GM12892 (cell line): ENCODE data around the gene LRRC8C.

ENCODE experiments used
- POLR2A ChIP-seq: IDR thresholded peaks from 2 replicates; pipeline ENCODE4 v1.6.1; 2011; ENCODE audit warnings: low read depth, low read length, control low read depth
- POLR2AphosphoS5 ChIP-seq: IDR thresholded peaks from 2 replicates; pipeline ENCODE4 v1.6.1; 2011; ENCODE audit warnings: low read depth, low read length, control low read depth

DNA sequence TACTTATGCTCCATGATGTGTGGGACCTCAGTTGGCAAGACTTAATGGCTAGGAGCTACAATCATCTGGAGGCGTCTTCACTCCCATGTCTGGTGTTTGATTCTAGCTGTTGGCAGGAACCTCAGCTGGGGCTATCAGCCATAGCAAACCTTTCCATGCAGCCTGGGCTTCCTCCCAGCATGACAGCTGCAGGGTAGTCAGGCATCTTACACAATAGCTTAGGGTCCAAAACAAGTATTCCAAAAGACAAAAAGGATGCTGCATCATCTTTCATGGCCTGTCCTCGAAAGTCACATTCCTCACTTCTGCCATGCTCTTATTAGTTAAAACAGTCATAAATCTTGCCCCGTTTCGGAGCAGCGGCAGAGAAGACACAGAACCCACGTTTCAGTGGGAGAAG lies 90.9 kb downstream of the LRRC8C start:
- TF ChIP-seq POLR2AphosphoS5, result no peak
- TF ChIP-seq POLR2A, result no peak
